Stimulated activated CD4-positive, alpha-beta T cell treated with anti-CD3 and anti-CD28 coated beads, TNF-alpha, amount 100 ng/mL, for 1 hour (primary cell): ENCODE data around the gene HTT.

Experiments used
- DNase-seq, 3 donors: peaks; one replicate each; pipeline ENCODE4 v3.0.0-alpha.2; 2020; ENCODE audit warnings: low read depth in 3 of 3, low spot score in 1 of 3

Gene HTT

DNA sequence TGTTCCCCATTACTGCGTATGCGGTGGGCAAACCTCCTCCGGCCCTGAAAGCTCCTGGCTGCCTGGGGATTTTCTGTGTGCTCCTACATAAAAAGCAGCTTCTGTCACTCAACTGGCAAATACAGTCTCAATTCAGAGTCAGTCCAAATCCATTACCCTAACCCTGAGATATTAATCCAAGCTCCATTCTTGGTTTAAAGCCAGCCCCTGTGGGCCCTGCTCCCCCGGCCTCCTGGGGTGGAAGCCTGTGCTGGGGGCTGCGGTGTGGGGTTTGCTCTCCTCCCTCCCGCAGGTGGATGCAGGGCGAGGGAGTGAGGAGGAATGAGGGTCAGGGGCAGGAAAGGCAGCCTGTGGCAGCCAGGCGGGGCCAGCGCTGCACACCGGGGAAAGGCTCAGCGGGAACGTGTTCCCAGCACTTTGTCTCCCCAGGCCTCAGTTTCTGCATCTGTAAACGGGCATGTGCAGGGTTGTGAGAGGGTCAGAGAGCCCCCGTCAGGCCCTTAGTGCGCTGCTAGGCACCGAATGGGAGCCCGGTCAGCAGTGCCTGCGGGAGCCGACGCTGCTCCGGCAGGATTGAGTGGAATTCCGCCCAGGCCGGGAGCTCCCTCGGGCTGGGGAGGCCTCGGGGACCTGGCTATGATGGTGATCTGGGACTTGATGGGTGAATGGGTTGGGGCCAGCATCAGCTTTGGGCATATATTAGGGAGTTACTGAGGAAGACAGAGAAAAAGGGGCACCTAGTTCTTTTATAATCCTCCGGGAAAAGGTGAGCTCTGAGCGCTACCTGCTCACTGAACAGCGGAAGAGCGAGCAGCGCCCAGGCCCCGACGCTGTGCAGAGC, 212.1 kb downstream of the HTT start:
- no peak for DNase-seq

GRCh38 chr4:3287271-3287971, 212.9 kb downstream of the HTT start:
- DNase-seq: no peak

DNA sequence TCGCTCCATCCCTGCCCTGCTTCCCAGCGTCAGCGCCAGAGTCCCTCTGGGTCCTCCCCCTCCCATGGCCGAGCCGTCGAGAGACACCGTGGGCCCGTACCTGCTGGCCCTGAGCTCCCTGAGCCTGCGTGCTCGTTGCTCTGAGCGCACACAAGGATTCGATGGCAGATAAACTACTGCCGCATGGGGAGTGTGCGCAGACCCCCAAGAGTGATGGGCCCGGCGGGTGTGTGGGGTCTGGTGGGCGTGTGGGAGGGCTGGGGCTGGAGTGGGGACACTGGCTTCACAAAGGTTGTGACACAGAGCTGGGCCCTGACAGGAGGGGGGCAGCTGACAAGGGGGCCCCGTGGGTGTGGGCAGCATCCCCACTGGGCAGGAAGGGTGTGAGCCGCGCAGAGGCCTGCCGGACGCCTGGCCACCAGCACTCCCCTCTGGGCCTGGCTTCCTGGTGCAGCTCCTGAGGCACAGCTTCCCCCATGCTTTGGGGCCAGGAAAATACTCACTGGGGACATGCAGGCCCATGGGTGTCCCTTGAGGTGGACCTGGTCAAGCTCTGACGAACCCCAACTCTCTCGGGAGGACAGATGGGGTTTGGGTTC, 213.6 kb downstream of the HTT start:
- no peak for DNase-seq

DNA sequence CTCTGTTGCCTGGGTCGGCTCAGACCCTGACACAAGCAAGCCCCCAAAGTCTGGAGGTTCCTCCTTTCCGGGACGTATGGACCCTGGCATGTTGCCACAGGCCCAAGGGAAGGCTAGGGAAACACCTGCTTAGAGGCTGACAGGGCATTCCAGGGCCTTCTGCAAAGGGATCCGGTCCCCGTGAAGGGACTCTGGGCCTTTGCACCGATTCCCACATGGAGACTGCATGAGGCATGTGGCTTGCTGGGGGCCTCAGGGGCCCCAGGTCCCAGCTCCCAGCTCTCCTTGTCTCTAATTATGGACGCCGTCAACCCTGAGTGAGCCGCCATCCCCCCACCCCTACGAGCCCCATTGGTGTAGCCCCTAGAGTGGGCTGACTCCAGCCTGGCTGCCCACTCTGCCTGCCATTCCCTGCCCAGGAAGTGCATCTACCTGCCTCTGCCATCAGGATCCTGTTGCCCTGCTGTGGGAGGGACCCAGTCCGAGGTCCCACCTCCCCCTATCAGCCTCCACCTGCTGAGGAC, 214.2 kb downstream of the HTT start:
- no peak for DNase-seq

DNA sequence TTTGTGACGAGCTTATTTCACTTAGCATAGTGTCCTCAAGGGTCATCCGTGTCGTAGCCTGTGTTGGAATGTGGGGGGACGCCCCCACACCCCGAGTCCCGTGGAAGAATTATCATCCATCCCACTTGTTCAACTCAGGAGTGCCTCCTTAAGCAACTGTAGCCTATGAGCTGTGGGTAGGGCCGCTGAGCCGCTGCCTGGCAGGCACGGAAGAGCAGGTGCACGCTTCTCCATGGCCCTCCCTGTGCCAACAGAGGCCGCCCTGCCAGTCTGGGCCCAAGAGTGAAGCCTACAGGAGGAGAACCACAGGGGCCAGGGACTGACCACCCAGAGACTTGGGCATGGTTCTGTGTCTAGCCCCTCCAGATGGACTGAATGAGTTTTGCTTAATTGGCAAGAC, 216.0 kb downstream of the HTT start:
- no peak for DNase-seq

- DNase-seq: no peak
These were observed 216.4 kb downstream of the HTT start for GRCh38 chr4:3290889-3291321.

- no peak for DNase-seq
These were observed 217.0 kb downstream of the HTT start for GRCh38 chr4:3291411-3291968.

DNA sequence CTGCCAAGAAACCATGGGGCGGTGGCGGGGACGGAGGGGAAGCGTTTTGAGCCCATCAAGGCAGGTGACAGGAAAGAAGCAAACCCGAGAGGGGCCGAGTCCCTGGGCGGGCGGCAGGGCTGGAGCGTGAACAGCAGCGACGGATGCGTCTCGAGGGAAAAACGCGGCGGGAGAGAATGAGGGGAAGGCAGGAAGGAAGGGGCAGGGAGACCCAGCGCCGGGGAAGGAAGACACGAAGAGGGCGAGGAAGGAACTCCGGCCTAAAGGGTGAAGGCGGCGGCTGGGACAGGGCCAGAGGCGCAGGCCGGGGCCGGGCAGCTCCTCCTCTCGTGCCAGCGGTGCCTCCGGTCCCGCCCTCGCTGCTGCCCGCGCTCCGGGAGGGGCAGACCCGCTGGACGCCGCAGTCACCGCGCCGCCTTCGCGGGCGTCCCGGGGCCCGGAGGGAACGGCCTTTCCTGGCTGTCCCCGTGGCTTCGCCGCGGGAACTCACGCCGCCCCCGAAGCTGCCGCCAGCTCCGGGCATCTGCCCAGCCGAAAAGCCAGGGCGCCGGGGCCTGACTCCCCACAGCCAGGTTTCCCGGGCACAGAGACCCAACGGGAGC, 217.6 kb downstream of the HTT start:
- no peak for DNase-seq

DNA sequence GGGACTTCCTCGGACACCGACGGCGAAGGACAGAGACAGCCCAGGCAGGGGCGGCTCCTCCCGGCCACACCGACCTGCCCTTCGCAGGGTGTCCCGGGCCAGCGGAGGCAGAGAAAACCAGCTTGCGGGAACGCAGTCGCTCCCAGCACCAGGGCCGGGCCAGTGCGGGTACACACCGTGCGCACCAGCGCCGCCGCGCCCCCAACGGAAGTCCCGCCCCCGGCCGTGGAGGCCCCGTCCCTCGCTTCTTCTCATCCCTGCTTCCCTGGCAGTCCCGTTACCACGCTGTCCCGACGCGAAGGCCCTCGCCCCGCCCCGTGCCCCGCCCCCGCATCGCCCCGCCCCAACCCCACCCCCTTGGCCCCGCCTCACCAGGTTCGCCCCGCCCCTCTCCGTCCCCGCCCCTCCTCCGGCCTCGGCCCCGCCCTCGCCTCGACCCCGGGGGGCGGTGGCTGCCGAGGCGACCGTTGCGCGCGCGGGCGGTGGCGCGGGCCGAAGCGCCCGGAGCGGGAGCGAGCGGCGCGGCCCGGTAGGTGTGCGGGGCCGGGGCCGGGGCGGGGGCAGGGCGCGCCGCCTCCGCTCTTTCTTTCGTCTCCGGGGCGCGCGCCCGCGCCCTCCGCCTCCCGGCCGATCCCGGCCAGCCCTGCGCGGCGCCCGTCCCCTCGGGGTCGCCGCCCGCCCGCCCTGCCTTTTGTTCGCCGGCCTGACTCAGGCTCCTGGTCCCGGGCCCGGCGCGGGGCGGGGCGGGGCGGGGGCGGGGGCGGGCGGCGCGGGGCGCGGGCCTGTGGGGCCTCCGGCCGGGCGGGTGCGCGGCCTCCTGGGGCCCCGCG, 218.3 kb downstream of the HTT start, which contains the start of gene RGS12:
TSS of gene RGS12 (plus strand) at position 451 of the 830 bp plus-strand sequence. CDS start 23,150 bp downstream, outside the sequence.
- DNase-seq: peak; percentile 62 to 78 (median 72)
